Sigmoid colon (tissue), 7 donors: ENCODE data around the gene TRIM2. TPM values are rescaled to one million over a fixed set of nuclear protein-coding genes. Genes with fewer than 3 reads are reported as not detected.
A peak's percentile ranks its signal among the peaks of the same experiment; 100 is the strongest.

Source experiments
- DNase-seq: peaks from one replicate; pipeline ENCODE4 v3.0.0-alpha.2; 2019
- H3K27ac ChIP-seq, 4 donors: fragments of 200-600 bp; sonication (generic); one replicate each; pipeline ENCODE4 v1.5.1; 2016 to 2019; ENCODE audit warnings: mild to moderate bottlenecking in 1 of 4
- H3K27me3 ChIP-seq, 3 donors: fragments of 200-600 bp; sonication (generic); one replicate each; pipeline ENCODE4 v1.5.1; 2019; ENCODE audit warnings: mild to moderate bottlenecking in 1 of 3
- H3K36me3 ChIP-seq, 4 donors: fragments of 200-600 bp; sonication (generic); one replicate each; pipeline ENCODE4 v1.5.1; 2016 to 2019
- H3K4me1 ChIP-seq, 4 donors: fragments of 200-600 bp; sonication (generic); one replicate each; pipeline ENCODE4 v1.5.1; 2017 to 2019
- H3K4me3 ChIP-seq, 4 donors: fragments of 200-600 bp; sonication (generic); one replicate each; pipeline ENCODE4 v1.5.1; 2017 to 2019; ENCODE audit warnings: mild to moderate bottlenecking in 2 of 4, moderate library complexity in 1 of 4
- H3K9me3 ChIP-seq, 4 donors: fragments of 200-600 bp in 3 of 4; sonication (generic) in 3 of 4; one replicate each; pipeline versions ENCODE4 v1.5.1 to v1.6.1; 2013 to 2019
- EP300 ChIP-seq, 4 donors: sonication (generic); formaldehyde crosslinking; IDR thresholded peaks; one replicate each; pipeline ENCODE4 v1.6.1; 2017; ENCODE audit warnings: antibody characterized with exemption in 4 of 4
- POLR2A ChIP-seq, 2 donors: fragments of 450-650 bp; IDR thresholded peaks; one replicate each; pipeline ENCODE4 v1.6.1; 2016; ENCODE audit warnings: antibody characterized with exemption in 2 of 2, mild to moderate bottlenecking in 2 of 2, moderate library complexity in 2 of 2
- POLR2AphosphoS5 ChIP-seq, 4 donors: sonication (generic); formaldehyde crosslinking; IDR thresholded peaks; one replicate each; pipeline ENCODE4 v1.6.1; 2017; ENCODE audit warnings: antibody characterized with exemption in 4 of 4
- WGBS, 2 donors: extraction: QIAGEN DNeasy Blood & Tissue Kit; methylation state at CpG; one replicate each; pipeline ENCODE4 v1.1.7; 2013; 5-methylcytosine and 5-hydroxymethylcytosine counted together
- intact Hi-C: fragments of 100-400 bp; cut with DNase I; formaldehyde crosslinking; loops from one replicate; pipeline ENCODE4 v1.15.1; 2023
- polyA plus RNA-seq, 3 donors: library from polyadenylated mRNA; stranded (reverse); fragments of 200-250 nt; gene quantifications; one replicate each; pipeline ENCODE4 v1.2.3, GENCODE V29; 2013
- total RNA-seq, 4 donors: library from RNA; depleted of rRNA; stranded (reverse); fragments of >200 nt; gene quantifications; one replicate each; pipeline ENCODE4 v1.1.0, GENCODE V29; 2016
- TF ChIP-seq, protein P1 (sequence below), 4 experiments: fragments of 450-650 bp in 3 of 4; fragments of 200-600 bp in 1 of 4; IDR thresholded peaks; one replicate each; pipeline ENCODE4 v1.5.1; 2016 to 2019; ENCODE audit warnings: antibody characterized with exemption in 4 of 4, mild to moderate bottlenecking in 3 of 4, moderate library complexity in 2 of 4
- donor health status: healthy with polysubstance abuse.
- donor health status: Bipolar disorder and iron deficiency.
- donor health status: healthy.

TRIM2 gene
- total and polyA plus RNA-seq, 7 donors: 19.8 to 51.7 (median 31.6) TPM

DNA sequence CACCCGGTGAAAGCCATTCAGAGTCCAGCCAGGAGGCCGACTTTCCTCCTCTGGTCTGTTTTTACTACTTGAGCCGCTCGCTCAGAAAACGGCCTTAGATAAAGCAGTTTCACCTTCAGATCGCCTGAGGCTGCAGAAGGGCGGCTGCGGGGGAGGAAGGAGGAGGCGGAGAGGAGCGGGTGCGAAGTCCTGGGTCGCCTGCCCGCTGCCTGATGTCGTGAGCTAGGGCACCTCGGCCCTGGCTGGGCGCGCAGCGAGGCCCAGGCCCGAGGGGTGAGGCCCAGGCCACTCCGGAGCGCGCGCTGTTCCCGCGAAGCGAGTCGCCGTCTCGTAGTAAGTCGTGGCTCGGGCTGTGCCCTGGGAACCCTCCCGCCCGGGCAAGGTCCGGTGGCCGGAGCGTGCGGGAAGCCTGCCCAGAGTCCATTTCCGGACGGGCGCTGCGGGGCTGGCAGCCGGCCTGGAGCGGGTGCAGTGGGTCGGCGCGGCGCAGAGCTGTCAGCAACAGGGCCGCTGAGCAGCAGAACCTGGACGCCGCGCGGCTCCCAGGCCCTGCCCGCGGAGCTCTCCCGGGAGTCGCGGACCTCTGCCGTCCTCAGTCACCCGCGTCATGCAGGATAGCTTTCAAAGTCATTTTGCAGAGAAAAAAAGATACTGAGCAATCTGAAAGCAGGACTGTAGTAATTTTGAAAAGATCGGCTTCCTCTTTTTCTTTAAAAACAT is 18.6 kb downstream of the TRIM2 start:
- Histone ChIP-seq H3K36me3 (no peaks in the 10 kb centered on the region), H3K9me3 (no peaks in the 10 kb centered on the region), H3K4me1 (peaks cover 0 to 38% (median 21%) of the 10 kb centered on the region in 4 donors), H3K4me3 (peak overlapping the region; percentile 62 to 81 (median 69)), H3K27me3 (no peaks in the 10 kb centered on the region), H3K27ac (peak overlapping the region; percentile 90 to 96 (median 94))
- WGBS, 2 donors: 21 to 26% methylated on average over 61 of the region's 61 CpGs
- intact Hi-C loops: loop anchor here (5.0 kb wide), 2 partner anchors 71 to 94 kb away; no protein-coding TSS in a partner anchor
- peak; percentile 78 for DNase-seq
- no peak for TF ChIP-seq POLR2A (IDR thresholded peaks at IDR 0.05)
- TF ChIP-seq, protein P1, sequence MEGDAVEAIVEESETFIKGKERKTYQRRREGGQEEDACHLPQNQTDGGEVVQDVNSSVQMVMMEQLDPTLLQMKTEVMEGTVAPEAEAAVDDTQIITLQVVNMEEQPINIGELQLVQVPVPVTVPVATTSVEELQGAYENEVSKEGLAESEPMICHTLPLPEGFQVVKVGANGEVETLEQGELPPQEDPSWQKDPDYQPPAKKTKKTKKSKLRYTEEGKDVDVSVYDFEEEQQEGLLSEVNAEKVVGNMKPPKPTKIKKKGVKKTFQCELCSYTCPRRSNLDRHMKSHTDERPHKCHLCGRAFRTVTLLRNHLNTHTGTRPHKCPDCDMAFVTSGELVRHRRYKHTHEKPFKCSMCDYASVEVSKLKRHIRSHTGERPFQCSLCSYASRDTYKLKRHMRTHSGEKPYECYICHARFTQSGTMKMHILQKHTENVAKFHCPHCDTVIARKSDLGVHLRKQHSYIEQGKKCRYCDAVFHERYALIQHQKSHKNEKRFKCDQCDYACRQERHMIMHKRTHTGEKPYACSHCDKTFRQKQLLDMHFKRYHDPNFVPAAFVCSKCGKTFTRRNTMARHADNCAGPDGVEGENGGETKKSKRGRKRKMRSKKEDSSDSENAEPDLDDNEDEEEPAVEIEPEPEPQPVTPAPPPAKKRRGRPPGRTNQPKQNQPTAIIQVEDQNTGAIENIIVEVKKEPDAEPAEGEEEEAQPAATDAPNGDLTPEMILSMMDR (IDR thresholded peaks at IDR 0.05): no peak
- no peak for TF ChIP-seq EP300 (IDR thresholded peaks at IDR 0.05)
- TF ChIP-seq POLR2AphosphoS5 (IDR thresholded peaks at IDR 0.05): peak in 1 of 4 donors; percentile 22

DNA sequence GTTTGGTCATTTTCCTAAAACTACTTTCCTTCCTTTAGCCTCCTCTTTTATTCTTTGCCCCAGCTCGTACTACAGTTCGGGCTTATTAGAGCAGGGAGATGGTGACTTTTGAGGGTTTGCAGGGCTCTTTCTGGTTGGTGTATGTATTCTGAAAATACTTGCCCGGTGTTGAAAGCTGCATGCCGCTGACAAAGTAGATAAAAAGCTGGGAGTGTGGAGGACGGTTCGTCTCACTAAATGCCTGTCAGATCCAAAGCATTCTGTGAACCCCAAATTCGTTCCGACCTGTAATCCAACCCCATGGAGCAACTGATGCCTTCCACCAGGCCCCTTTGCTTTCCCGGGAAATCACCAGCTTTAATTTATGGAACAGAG is 19.2 kb downstream of the TRIM2 start:
- H3K4me1 ChIP-seq: peaks cover 0 to 44% (median 26%) of the 10 kb centered on the region in 4 donors
- 28 to 51% methylated on average over 9 of the region's 9 CpGs for WGBS, 2 donors
- TF ChIP-seq POLR2A (IDR thresholded peaks at IDR 0.05) (no peak), EP300 (IDR thresholded peaks at IDR 0.05) (no peak), POLR2AphosphoS5 (IDR thresholded peaks at IDR 0.05) (no peak)
- TF ChIP-seq, protein P1 (IDR thresholded peaks at IDR 0.05): no peak
- intact Hi-C loops: loop anchor here (5.0 kb wide), 2 partner anchors 71 to 94 kb away; no protein-coding TSS in a partner anchor
- DNase-seq: no peak
- peak overlapping the region; percentile 90 to 96 (median 94) for H3K27ac ChIP-seq
- H3K4me3 ChIP-seq: peak overlapping the region; percentile 62 to 81 (median 69)
- no peaks in the 10 kb centered on the region for H3K9me3 ChIP-seq
- no peaks in the 10 kb centered on the region for H3K27me3 ChIP-seq
- no peaks in the 10 kb centered on the region for H3K36me3 ChIP-seq

DNA sequence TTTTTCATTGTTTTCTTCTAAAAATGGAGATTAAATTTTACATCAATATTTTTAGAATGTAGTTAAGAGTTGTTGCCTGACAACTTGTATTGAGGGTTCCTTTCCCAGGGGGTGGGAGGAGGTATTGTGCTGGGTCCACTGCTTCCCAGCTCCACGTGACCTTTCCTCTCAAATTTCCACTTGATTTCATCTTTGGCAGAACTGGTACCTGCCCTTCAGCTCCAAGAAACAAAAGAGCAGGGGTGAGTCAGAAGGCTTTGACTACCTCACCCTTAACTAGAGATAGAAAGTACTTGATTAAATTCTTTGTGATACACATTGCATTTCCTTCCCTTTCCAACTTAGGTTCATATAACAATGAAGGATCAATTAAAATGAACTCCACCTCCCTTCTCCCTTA is 19.7 kb downstream of the TRIM2 start:
- no peak for TF ChIP-seq POLR2AphosphoS5 (IDR thresholded peaks at IDR 0.05)
- TF ChIP-seq POLR2A (IDR thresholded peaks at IDR 0.05): no peak
- no peak for TF ChIP-seq EP300 (IDR thresholded peaks at IDR 0.05)
- TF ChIP-seq, protein P1 (IDR thresholded peaks at IDR 0.05): no peak
- Histone ChIP-seq H3K9me3 (no peaks in the 10 kb centered on the region), H3K27ac (peak overlapping the region; percentile 90 to 96 (median 94)), H3K4me3 (peak overlapping the region; percentile 62 to 81 (median 69)), H3K36me3 (no peaks in the 10 kb centered on the region), H3K27me3 (no peaks in the 10 kb centered on the region), H3K4me1 (peaks cover 0 to 45% (median 28%) of the 10 kb centered on the region in 4 donors)
- WGBS, 2 donors: 25 to 74% methylated on average over 1 of the region's 1 CpG
- DNase-seq: no peak
- intact Hi-C loops: loop anchor here (5.0 kb wide), 2 partner anchors 72 to 93 kb away; no protein-coding TSS in a partner anchor

DNA sequence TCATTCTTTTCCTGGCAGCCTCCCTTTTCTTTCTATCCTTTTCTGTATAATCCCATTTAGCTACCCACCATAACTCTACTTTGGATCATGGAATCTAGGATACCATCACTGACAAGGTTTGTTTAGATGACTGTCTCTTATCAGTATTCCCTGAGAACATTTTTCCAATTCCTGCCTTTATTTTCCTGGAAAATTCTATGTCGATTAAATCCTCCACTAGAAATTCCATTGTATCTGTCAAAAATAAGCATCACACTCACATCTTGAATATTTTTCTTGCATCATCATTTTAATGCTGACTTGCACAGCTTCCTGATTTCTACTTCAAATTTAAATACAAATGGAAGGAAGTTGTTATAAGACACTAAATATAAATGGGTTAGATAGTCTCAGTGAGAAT is 20.2 kb downstream of the TRIM2 start:
- Histone ChIP-seq H3K27ac (peak overlapping the region; percentile 90 to 96 (median 94)), H3K36me3 (no peaks in the 10 kb centered on the region), H3K4me3 (peak overlapping the region in 2 of 4 donors; percentile 62 to 75), H3K27me3 (no peaks in the 10 kb centered on the region), H3K4me1 (peaks cover 0 to 45% (median 28%) of the 10 kb centered on the region in 4 donors), H3K9me3 (no peaks in the 10 kb centered on the region)
- 93 to 96% methylated on average over 1 of the region's 1 CpG for WGBS, 2 donors
- no peak for DNase-seq
- intact Hi-C loops: loop anchor here (5.0 kb wide), 2 partner anchors 72 to 93 kb away; no protein-coding TSS in a partner anchor
- TF ChIP-seq POLR2A (IDR thresholded peaks at IDR 0.05): no peak
- TF ChIP-seq EP300 (IDR thresholded peaks at IDR 0.05): no peak
- TF ChIP-seq, protein P1 (IDR thresholded peaks at IDR 0.05): no peak
- no peak for TF ChIP-seq POLR2AphosphoS5 (IDR thresholded peaks at IDR 0.05)
